Testis (tissue), 2 donors: ENCODE measurements around the gene DOCK6.

Experiments used
- POLR2A ChIP-seq: fragments of 450-650 bp; IDR thresholded peaks from one replicate; pipeline ENCODE4 v1.6.1; 2017; ENCODE audit warnings: antibody characterized with exemption, mild to moderate bottlenecking, moderate library complexity
- TF ChIP-seq, protein P1 (sequence below), 3 experiments: fragments of 450-650 bp in 2 of 3; fragments of 200-600 bp in 1 of 3; sonication (generic) in 1 of 3; IDR thresholded peaks; one replicate each; pipeline ENCODE4 v1.5.1; 2016 to 2019; ENCODE audit warnings: antibody characterized with exemption in 3 of 3, mild to moderate bottlenecking in 2 of 3, moderate library complexity in 1 of 3

DNA sequence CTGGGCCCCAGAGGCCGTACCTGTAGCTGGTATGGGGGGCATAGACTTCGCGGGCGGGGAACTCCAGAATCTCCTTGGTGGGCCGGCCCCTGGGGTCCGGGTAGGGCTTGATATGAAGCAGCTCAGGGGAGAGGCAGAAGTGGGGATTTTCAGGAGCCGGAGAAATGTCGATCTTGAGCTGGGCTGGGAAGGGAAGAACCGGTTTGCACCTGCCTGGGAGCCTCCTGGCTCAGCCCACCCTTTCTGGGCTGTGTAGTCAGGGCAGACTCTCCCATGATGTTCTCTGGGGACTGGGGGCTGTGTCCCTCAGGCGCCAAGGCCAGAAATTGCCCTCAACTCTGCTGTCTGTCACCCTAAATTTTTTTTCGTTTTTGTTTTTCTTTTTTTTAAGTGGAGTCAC lies 20.3 kb downstream of the DOCK6 start:
- TF ChIP-seq, protein P1, sequence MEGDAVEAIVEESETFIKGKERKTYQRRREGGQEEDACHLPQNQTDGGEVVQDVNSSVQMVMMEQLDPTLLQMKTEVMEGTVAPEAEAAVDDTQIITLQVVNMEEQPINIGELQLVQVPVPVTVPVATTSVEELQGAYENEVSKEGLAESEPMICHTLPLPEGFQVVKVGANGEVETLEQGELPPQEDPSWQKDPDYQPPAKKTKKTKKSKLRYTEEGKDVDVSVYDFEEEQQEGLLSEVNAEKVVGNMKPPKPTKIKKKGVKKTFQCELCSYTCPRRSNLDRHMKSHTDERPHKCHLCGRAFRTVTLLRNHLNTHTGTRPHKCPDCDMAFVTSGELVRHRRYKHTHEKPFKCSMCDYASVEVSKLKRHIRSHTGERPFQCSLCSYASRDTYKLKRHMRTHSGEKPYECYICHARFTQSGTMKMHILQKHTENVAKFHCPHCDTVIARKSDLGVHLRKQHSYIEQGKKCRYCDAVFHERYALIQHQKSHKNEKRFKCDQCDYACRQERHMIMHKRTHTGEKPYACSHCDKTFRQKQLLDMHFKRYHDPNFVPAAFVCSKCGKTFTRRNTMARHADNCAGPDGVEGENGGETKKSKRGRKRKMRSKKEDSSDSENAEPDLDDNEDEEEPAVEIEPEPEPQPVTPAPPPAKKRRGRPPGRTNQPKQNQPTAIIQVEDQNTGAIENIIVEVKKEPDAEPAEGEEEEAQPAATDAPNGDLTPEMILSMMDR (IDR thresholded peaks at IDR 0.05): no peak
- TF ChIP-seq POLR2A: no peak
